Measurements from ENCODE around the gene AKAP13. TPM values are rescaled to one million over a fixed set of nuclear protein-coding genes. Genes with fewer than 3 reads are reported as not detected.

AKAP13 gene
- total RNA-seq, 2 experiments from 2014 or later = 106 to 113 TPM

DNA sequence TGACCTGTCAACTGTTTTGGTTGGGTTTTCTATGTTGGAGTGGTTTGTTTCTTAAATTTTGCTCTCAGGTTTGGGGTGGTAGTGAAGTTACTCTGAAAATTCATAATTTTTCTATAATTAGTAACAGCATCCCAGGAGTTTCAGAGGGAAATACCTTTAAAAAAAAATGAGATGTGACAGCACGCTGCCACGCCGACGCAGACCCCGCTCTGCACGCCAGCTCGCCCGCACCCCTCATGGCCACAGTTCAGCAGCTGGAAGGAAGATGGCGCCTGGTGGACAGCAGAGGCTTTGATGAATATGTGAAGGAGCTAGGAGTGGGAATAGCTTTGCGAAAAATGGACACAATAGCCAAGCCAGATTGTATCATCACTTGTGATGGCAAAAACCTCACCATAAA is 34.6 kb downstream of the AKAP13 start:
- DNase-seq = no peak
- ChIA-PET CTCF (interaction anchor here (1.0 to 6.0 kb wide), 15 partner anchors 12 to 125 kb away, joined by 3 to 65 read pairs (median 10); partner anchors contain the start of gene AKAP13), POLR2A (interaction anchor here (1.2 to 2.7 kb wide), 3 partner anchors 35 to 85 kb away, joined by 3 to 19 read pairs (median 7); partner anchors contain the start of gene AKAP13)
- Mint-ChIP-seq H3K4me1 (ENCODE audit: low read depth) (peaks cover 81% of the 10 kb centered on the region), H3K9me3 (no peaks in the 10 kb centered on the region), H3K27me3 (no peaks in the 10 kb centered on the region), H3K4me3 (no peak overlapping the region), H3K36me3 (peaks cover 3% of the 10 kb centered on the region), H3K27ac (peak overlapping the region; percentile 78)
- intact Hi-C loops (cut with micrococcal nuclease) = loop anchor here (5.0 kb wide), 1 partner anchor 1232 kb away; no protein-coding TSS in a partner anchor

- intact Hi-C loops (cut with micrococcal nuclease) = no loop called here
- POLR2A ChIA-PET = interaction anchor here (1.2 kb wide), 1 partner anchor 85 kb away, joined by 3 read pairs; no protein-coding TSS in a partner anchor
- DNase-seq = no peak
- Mint-ChIP-seq H3K36me3 (peaks cover 3% of the 10 kb centered on the region), H3K27me3 (no peaks in the 10 kb centered on the region), H3K27ac (no peak overlapping the region), H3K9me3 (no peaks in the 10 kb centered on the region), H3K4me3 (no peak overlapping the region), H3K4me1 (ENCODE audit: low read depth) (peaks cover 80% of the 10 kb centered on the region)
- CTCF ChIA-PET = interaction anchor here (0.6 to 6.0 kb wide), 7 partner anchors 30 to 119 kb away, joined by 3 to 65 read pairs (median 23); partner anchors contain the start of gene AKAP13
Observed at GRCh38 chr15:85415783-85416182, 35.4 kb downstream of the AKAP13 start.

DNA sequence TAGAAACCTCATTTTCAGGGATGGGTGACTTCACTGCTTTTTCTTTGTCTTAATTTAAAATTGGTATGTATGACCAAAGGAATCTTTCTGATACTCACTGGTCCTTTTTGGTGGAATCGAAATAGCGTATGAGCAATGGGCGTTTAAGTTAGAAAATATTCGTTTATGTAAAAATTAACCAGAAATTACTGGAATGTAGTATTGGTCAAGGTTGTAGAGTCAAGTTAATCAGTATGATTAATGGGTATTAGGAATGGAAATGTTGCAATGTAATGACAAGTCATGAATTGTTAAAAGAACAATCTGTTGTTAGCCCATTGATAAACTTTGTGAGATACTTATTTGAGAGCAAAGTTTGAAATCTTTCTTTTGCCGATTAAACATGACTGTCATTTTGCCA is 36.9 kb downstream of the AKAP13 start:
- no peaks in the 10 kb centered on the region for H3K9me3 Mint-ChIP-seq
- H3K36me3 Mint-ChIP-seq = peaks cover 3% of the 10 kb centered on the region
- no peak overlapping the region for H3K27ac Mint-ChIP-seq
- peaks cover 80% of the 10 kb centered on the region for H3K4me1 Mint-ChIP-seq (ENCODE audit: low read depth)
- H3K4me3 Mint-ChIP-seq = no peak overlapping the region
- no peak for DNase-seq
- POLR2A ChIA-PET = no interaction called here
- H3K27me3 Mint-ChIP-seq = no peaks in the 10 kb centered on the region
- CTCF ChIA-PET = interaction anchor here (1.2 to 6.0 kb wide), 2 partner anchors 68 to 121 kb away, joined by 3 to 49 read pairs; no protein-coding TSS in a partner anchor
- intact Hi-C loops (cut with micrococcal nuclease) = no loop called here

DNA sequence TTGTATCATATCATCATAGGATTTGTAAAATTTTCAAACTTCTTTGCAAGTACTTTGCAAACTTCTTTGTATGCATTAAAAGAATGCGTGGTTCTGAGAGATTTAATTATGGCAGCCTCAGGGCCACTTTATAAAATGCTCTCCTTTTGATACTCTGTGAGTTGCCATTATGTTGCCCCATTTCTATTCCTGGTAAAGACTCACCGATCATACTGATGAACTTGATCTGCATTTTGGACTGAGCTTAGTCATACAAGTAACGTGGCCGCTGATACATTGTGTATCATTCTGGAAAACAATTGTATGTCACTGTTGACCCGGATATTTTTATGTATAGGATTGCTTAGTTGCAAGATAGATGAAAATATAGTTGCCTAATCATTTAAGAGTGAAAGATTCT is 38.8 kb downstream of the AKAP13 start:
- H3K9me3 Mint-ChIP-seq = no peaks in the 10 kb centered on the region
- no peak overlapping the region for H3K4me3 Mint-ChIP-seq
- no peaks in the 10 kb centered on the region for H3K27me3 Mint-ChIP-seq
- CTCF ChIA-PET = no interaction called here
- peaks cover 3% of the 10 kb centered on the region for H3K36me3 Mint-ChIP-seq
- POLR2A ChIA-PET = no interaction called here
- intact Hi-C loops (cut with micrococcal nuclease) = no loop called here
- DNase-seq = no peak
- H3K4me1 Mint-ChIP-seq (ENCODE audit: low read depth) = peaks cover 81% of the 10 kb centered on the region
- H3K27ac Mint-ChIP-seq = peak overlapping the region; percentile 11

- H3K9me3 Mint-ChIP-seq = no peaks in the 10 kb centered on the region
- H3K36me3 Mint-ChIP-seq = no peaks in the 10 kb centered on the region
- peaks cover 78% of the 10 kb centered on the region for H3K4me1 Mint-ChIP-seq (ENCODE audit: low read depth)
- no peak overlapping the region for H3K4me3 Mint-ChIP-seq
- intact Hi-C loops (cut with micrococcal nuclease) = no loop called here
- no peak overlapping the region for H3K27ac Mint-ChIP-seq
- DNase-seq = no peak
- CTCF ChIA-PET = interaction anchor here (0.8 kb wide), 1 partner anchor 11 kb away, joined by 3 read pairs; no protein-coding TSS in a partner anchor
- POLR2A ChIA-PET = no interaction called here
- H3K27me3 Mint-ChIP-seq = no peaks in the 10 kb centered on the region
Observed at GRCh38 chr15:85421116-85421925, 40.9 kb downstream of the AKAP13 start.

- no peak for DNase-seq
- Mint-ChIP-seq H3K27me3 (no peaks in the 10 kb centered on the region), H3K9me3 (no peaks in the 10 kb centered on the region), H3K36me3 (no peaks in the 10 kb centered on the region), H3K27ac (no peak overlapping the region), H3K4me3 (no peak overlapping the region), H3K4me1 (ENCODE audit: low read depth) (peaks cover 76% of the 10 kb centered on the region)
- ChIA-PET POLR2A (no interaction called here), CTCF (no interaction called here)
- intact Hi-C loops (cut with micrococcal nuclease) = no loop called here
Observed at GRCh38 chr15:85422607-85423006, 42.2 kb downstream of the AKAP13 start.

GRCh38 chr15:85423256-85423655 is 42.9 kb downstream of the AKAP13 start:
- Mint-ChIP-seq H3K9me3 (no peaks in the 10 kb centered on the region), H3K27me3 (no peaks in the 10 kb centered on the region), H3K27ac (no peak overlapping the region), H3K36me3 (no peaks in the 10 kb centered on the region), H3K4me1 (ENCODE audit: low read depth) (peaks cover 80% of the 10 kb centered on the region), H3K4me3 (no peak overlapping the region)
- no peak for DNase-seq
- POLR2A ChIA-PET = no interaction called here
- CTCF ChIA-PET = no interaction called here
- intact Hi-C loops (cut with micrococcal nuclease) = no loop called here

DNA sequence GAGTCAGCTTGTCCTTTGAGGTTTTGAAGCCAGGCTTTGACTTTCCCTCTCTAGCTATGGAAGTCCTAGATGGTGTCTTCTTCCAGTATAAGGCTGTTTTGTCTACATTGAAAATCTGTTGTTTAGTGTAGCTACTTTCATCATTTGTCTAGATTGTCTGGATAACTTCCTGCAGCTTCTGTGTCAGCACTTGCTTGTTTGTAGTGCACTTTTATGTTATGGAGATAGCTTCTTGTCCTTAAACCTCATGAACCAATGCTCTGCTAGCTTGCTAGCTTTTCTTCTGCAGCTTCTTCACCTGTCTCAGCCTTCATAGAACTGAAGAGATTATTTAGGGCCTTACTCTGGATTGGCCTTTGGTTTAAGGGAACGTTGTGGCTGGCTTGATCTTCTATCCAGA is 43.8 kb downstream of the AKAP13 start:
- ChIA-PET POLR2A (no interaction called here), CTCF (interaction anchor here (0.6 to 1.1 kb wide), 2 partner anchors 106 to 197 kb away, joined by 3 to 4 read pairs; no protein-coding TSS in a partner anchor)
- intact Hi-C loops (cut with micrococcal nuclease) = no loop called here
- Mint-ChIP-seq H3K9me3 (no peaks in the 10 kb centered on the region), H3K4me3 (no peak overlapping the region), H3K36me3 (no peaks in the 10 kb centered on the region), H3K27me3 (no peaks in the 10 kb centered on the region), H3K27ac (no peak overlapping the region), H3K4me1 (ENCODE audit: low read depth) (peaks cover 82% of the 10 kb centered on the region)
- no peak for DNase-seq

GRCh38 chr15:85426481-85426880 is 46.1 kb downstream of the AKAP13 start:
- no peak for DNase-seq
- no peaks in the 10 kb centered on the region for H3K36me3 Mint-ChIP-seq
- ChIA-PET CTCF (no interaction called here), POLR2A (no interaction called here)
- no peaks in the 10 kb centered on the region for H3K27me3 Mint-ChIP-seq
- H3K9me3 Mint-ChIP-seq = no peaks in the 10 kb centered on the region
- H3K4me3 Mint-ChIP-seq = no peak overlapping the region
- peaks cover 85% of the 10 kb centered on the region for H3K4me1 Mint-ChIP-seq (ENCODE audit: low read depth)
- intact Hi-C loops (cut with micrococcal nuclease) = no loop called here
- no peak overlapping the region for H3K27ac Mint-ChIP-seq

DNA sequence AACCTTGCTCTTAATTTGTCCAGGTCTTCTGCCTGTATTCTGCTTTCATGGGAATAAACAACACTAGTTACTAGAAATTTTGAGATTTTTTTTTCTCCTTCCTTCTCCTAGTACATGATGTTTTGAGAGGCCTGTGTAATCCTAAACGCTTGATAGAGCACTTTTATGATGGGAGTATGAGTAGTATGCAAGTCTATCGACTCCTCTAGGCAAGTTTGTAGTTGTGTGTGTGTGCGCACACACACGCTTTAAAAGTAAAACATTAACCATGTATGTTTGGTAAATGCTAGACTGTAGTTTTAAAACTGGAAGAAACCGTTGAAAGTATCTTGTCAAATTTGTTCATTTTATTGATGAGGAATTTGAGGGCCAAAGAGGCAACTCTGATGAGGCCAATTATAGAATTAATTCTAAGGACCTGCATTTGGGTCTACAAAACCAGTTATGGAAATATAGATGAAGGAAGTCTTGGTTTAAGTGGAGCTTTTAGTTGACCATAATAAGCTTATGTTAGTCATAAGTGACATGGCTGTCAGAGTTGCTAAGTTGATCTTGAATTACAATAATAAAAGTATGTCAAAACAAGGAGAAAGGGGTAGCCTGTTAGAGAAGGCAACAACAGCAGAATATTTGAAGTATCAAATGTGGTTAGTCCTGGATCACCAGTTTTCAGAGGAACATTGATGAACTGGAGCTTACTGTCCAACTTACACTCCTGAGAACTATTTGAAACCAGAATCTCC is 47.1 kb downstream of the AKAP13 start:
- no peak overlapping the region for H3K4me3 Mint-ChIP-seq

DNA sequence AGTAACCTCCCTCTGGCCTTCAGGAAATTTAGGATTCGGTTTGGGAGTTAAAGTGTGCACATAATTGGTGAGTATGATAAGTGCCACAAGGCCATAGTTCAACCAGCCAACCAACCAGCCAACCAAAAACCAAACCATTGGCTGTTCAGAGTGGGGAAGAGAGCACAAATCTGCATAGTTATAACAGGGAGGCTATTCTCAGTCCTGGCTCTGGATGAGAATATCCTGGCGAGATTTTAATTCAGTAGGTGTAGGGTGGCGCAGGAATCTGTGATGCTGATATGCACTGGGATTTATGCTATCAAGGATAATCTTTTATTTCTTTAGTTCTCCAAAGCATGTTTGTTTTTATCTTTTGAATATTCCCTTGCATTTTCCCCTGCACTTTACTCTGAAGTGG is 49.1 kb downstream of the AKAP13 start:
- ChIA-PET POLR2A (no interaction called here), CTCF (interaction anchor here (1.1 kb wide), 1 partner anchor 17 kb away, joined by 5 read pairs; no protein-coding TSS in a partner anchor)
- intact Hi-C loops (cut with micrococcal nuclease) = no loop called here
- Mint-ChIP-seq H3K27me3 (no peaks in the 10 kb centered on the region), H3K4me1 (ENCODE audit: low read depth) (peaks cover 66% of the 10 kb centered on the region), H3K27ac (no peak overlapping the region), H3K36me3 (no peaks in the 10 kb centered on the region), H3K4me3 (no peak overlapping the region), H3K9me3 (no peaks in the 10 kb centered on the region)
- no peak for DNase-seq

More for the DNA sequence above, 47.1 kb downstream of the AKAP13 start:
- Mint-ChIP-seq H3K9me3 (no peaks in the 10 kb centered on the region), H3K27me3 (no peaks in the 10 kb centered on the region), H3K36me3 (no peaks in the 10 kb centered on the region), H3K27ac (no peak overlapping the region), H3K4me1 (ENCODE audit: low read depth) (peaks cover 79% of the 10 kb centered on the region)
- ChIA-PET CTCF (no interaction called here), POLR2A (no interaction called here)
- DNase-seq = no peak
- intact Hi-C loops (cut with micrococcal nuclease) = no loop called here

All from activated CD4-positive, alpha-beta memory T cell treated with anti-CD3 and anti-CD28 coated beads for 36 hours (primary cell).